Measurements from ENCODE around the gene EPX. TPM values are rescaled to one million over a fixed set of nuclear protein-coding genes. Genes with fewer than 3 reads are reported as not detected.

EPX gene
- total RNA-seq, 1 experiment from 2014 or later: not detected

DNA sequence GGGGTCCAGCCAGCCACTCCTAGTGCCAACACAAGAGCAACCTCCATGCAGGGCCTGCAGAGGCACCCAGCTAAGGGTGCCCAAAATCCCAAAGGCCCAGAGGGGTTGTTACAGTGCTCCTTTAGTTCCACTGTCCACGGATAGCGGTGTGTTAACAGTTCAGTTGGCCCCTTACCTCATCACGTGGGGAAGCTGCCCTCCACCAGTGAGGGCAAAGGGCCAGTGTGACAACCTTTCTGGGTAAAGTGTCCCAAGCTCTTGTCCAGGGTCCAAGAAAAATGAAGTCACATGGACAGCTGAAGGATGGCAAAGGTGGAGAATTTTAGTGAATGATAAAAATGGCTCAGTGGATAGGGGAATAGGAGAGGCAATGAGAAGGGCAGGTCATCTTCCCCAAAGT lies 35.2 kb downstream of the EPX start:
- no peaks in the 10 kb centered on the region for H3K9me3 ChIP-seq (ENCODE audit: low read depth, low read length, poor library complexity, severe bottlenecking)
- no peaks in the 10 kb centered on the region for H3K4me1 ChIP-seq (ENCODE audit: insufficient read depth, low read length, poor library complexity, severe bottlenecking)
- CTCF ChIA-PET: interaction anchor here (0.6 kb wide), 1 partner anchor 221 kb away, joined by 6 read pairs; no protein-coding TSS in a partner anchor
- no TSS peak for BruUV-seq (replicated peaks)
- intact Hi-C loops (cut with micrococcal nuclease; ENCODE audit: unreplicated experiment): no loop called here
- H3K27ac ChIP-seq (ENCODE audit: low read depth, low read length, poor library complexity, severe bottlenecking): no peak overlapping the region
- TF ChIP-seq CTCF (conservative IDR thresholded peaks at IDR 0.05; ENCODE audit: low read depth, low read length) (no peak), EZH2 (IDR thresholded peaks at IDR 0.05; ENCODE audit: borderline replicate concordance, low read depth, low read length, poor library complexity, severe bottlenecking) (no peak)
- no peaks in the 10 kb centered on the region for H3K36me3 ChIP-seq (ENCODE audit: insufficient read depth, low read length, poor library complexity, severe bottlenecking)
- POLR2A ChIA-PET (ENCODE audit: low non-redundant PET): interaction anchor here (0.7 kb wide), 1 partner anchor 9 kb away, joined by 3 read pairs; the partner anchor contains the start of gene MKS1
- no peak for DNase-seq (ENCODE audit: low spot score)
- no peak overlapping the region for H3K4me3 ChIP-seq (ENCODE audit: low read depth, low read length, poor library complexity, severe bottlenecking)
- H3K27me3 ChIP-seq (replicated peaks; ENCODE audit: insufficient read depth, low read depth, low read length, poor library complexity): no peaks in the 10 kb centered on the region

DNA sequence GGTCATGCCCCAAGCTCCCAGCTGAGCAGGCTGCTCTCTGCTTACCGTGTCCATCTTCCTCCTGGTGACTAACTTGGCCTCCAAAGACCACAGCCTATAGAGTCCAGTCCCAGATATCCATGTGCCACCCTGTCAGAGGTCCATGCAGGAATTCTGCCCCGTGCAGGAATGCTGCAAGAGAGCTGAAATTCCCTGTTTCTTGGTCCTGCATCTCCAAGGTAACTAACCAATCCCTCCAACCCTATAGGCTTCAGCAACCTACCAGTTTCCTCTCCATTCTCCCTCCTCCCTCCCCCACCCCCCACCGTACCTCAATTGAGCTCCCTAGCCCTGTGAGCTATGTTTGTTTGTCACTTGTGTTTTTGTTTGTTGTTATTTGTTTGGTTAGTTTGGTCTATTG lies 36.2 kb downstream of the EPX start:
- ChIA-PET POLR2A (ENCODE audit: low non-redundant PET) (interaction anchor here (0.6 kb wide), 1 partner anchor 113 kb away, joined by 5 read pairs; no protein-coding TSS in a partner anchor), CTCF (no interaction called here)
- H3K4me1 ChIP-seq (ENCODE audit: insufficient read depth, low read length, poor library complexity, severe bottlenecking): no peaks in the 10 kb centered on the region
- intact Hi-C loops (cut with micrococcal nuclease; ENCODE audit: unreplicated experiment): no loop called here
- no TSS peak for BruUV-seq (replicated peaks)
- no peak for TF ChIP-seq EZH2 (IDR thresholded peaks at IDR 0.05; ENCODE audit: borderline replicate concordance, low read depth, low read length, poor library complexity, severe bottlenecking)
- no peak for DNase-seq (ENCODE audit: low spot score)
- H3K36me3 ChIP-seq (ENCODE audit: insufficient read depth, low read length, poor library complexity, severe bottlenecking): no peaks in the 10 kb centered on the region
- no peak overlapping the region for H3K27ac ChIP-seq (ENCODE audit: low read depth, low read length, poor library complexity, severe bottlenecking)
- H3K9me3 ChIP-seq (ENCODE audit: low read depth, low read length, poor library complexity, severe bottlenecking): no peaks in the 10 kb centered on the region
- no peaks in the 10 kb centered on the region for H3K27me3 ChIP-seq (replicated peaks; ENCODE audit: insufficient read depth, low read depth, low read length, poor library complexity)
- no peak overlapping the region for H3K4me3 ChIP-seq (ENCODE audit: low read depth, low read length, poor library complexity, severe bottlenecking)

- BruUV-seq (replicated peaks): no TSS peak
- Histone ChIP-seq H3K9me3 (ENCODE audit: low read depth, low read length, poor library complexity, severe bottlenecking) (no peaks in the 10 kb centered on the region), H3K4me1 (ENCODE audit: insufficient read depth, low read length, poor library complexity, severe bottlenecking) (no peaks in the 10 kb centered on the region), H3K36me3 (ENCODE audit: insufficient read depth, low read length, poor library complexity, severe bottlenecking) (no peaks in the 10 kb centered on the region), H3K27ac (ENCODE audit: low read depth, low read length, poor library complexity, severe bottlenecking) (no peak overlapping the region), H3K4me3 (ENCODE audit: low read depth, low read length, poor library complexity, severe bottlenecking) (no peak overlapping the region), H3K27me3 (replicated peaks; ENCODE audit: insufficient read depth, low read depth, low read length, poor library complexity) (peaks cover 3% of the 10 kb centered on the region)
- DNase-seq (ENCODE audit: low spot score): no peak
- ChIA-PET CTCF (interaction anchor here (0.7 kb wide), 1 partner anchor 40 kb away, joined by 3 read pairs; no protein-coding TSS in a partner anchor), POLR2A (ENCODE audit: low non-redundant PET) (no interaction called here)
- no peak for TF ChIP-seq EZH2 (IDR thresholded peaks at IDR 0.05; ENCODE audit: borderline replicate concordance, low read depth, low read length, poor library complexity, severe bottlenecking)
- no peak for TF ChIP-seq CTCF (conservative IDR thresholded peaks at IDR 0.05; ENCODE audit: low read depth, low read length)
- intact Hi-C loops (cut with micrococcal nuclease; ENCODE audit: unreplicated experiment): no loop called here
Observed at GRCh38 chr17:58229384-58229783, 36.9 kb downstream of the EPX start.

DNA sequence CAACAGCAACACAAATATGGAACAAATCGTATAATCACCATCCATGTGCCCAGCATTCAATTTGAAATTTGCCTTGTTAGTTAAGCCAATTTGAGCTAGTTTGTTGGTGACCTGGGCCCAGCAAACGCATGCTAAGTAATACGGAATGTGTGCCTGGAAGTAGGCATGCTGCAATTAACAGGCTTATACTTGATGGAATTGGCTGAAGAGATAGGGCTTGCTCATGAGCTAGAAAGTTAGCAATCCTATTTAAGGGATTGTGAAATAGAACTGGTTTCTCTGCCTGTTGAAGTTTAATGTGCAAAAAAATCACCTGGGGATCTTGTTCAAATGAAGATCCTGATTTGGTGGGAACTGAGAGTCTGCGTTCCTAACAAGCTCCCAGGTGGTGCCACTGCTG lies 37.4 kb downstream of the EPX start:
- intact Hi-C loops (cut with micrococcal nuclease; ENCODE audit: unreplicated experiment): no loop called here
- no peak for TF ChIP-seq EZH2 (IDR thresholded peaks at IDR 0.05; ENCODE audit: borderline replicate concordance, low read depth, low read length, poor library complexity, severe bottlenecking)
- no TSS peak for BruUV-seq (replicated peaks)
- H3K27ac ChIP-seq (ENCODE audit: low read depth, low read length, poor library complexity, severe bottlenecking): no peak overlapping the region
- H3K27me3 ChIP-seq (replicated peaks; ENCODE audit: insufficient read depth, low read depth, low read length, poor library complexity): peaks cover 4% of the 10 kb centered on the region
- ChIA-PET CTCF (interaction anchor here (0.7 kb wide), 1 partner anchor 40 kb away, joined by 3 read pairs; no protein-coding TSS in a partner anchor), POLR2A (ENCODE audit: low non-redundant PET) (no interaction called here)
- no peak overlapping the region for H3K4me3 ChIP-seq (ENCODE audit: low read depth, low read length, poor library complexity, severe bottlenecking)
- no peaks in the 10 kb centered on the region for H3K9me3 ChIP-seq (ENCODE audit: low read depth, low read length, poor library complexity, severe bottlenecking)
- no peaks in the 10 kb centered on the region for H3K36me3 ChIP-seq (ENCODE audit: insufficient read depth, low read length, poor library complexity, severe bottlenecking)
- DNase-seq (ENCODE audit: low spot score): no peak
- peaks cover 2% of the 10 kb centered on the region for H3K4me1 ChIP-seq (ENCODE audit: insufficient read depth, low read length, poor library complexity, severe bottlenecking)

Data from A673 (cell line).